22Rv1 (cell line): ENCODE data around the gene PREX1.

Experiments
- H3K27ac ChIP-seq: fragments of 450-650 bp; 2 replicates; pipeline ENCODE4 v1.5.1; 2017
- ZFX ChIP-seq: fragments of 450-650 bp; IDR thresholded peaks from 2 replicates; pipeline ENCODE4 v1.6.1; 2017; ENCODE audit warnings: antibody characterized with exemption, borderline replicate concordance
- TF ChIP-seq, protein P1 (sequence below): fragments of 450-650 bp; IDR thresholded peaks from 2 replicates; pipeline ENCODE4 v1.5.1; 2017; ENCODE audit warnings: mild to moderate bottlenecking

The PREX1 gene

DNA sequence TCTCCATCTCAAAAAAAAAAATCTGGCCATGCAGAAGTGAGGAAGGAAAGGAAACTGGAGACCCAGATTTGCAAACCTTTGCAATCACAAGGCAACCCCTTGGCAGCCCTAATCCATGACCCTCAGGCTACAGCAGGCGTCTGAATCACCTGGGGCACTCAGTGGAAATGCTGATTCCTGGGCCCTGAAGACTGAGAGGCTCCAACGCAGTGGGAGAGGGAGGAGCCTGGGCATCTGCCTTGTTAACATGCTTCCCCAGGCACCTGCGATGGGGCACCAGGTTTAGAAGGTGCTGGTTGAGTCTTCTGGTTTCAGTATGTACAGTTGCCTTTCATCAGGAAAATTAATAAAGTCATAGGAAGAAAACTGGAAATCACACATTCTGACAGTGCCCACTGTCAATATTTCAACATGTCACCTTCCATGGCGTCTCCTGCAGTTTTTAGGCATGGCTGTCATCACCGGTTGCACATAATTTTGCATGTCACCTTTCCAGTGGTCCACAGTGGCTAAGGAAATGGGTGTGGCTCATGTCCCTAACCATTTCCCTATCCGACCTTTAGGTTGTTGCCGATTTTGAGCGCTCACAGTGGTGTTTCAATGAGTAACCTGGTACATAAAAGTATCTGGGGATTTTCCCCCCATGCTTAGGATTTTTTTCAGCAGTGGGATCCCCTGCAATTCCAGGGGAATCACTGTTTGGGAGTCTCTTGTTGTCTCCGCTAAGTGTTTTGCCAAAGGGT, 56.9 kb downstream of the PREX1 start:
- no peak for TF ChIP-seq ZFX
- TF ChIP-seq, protein P1, sequence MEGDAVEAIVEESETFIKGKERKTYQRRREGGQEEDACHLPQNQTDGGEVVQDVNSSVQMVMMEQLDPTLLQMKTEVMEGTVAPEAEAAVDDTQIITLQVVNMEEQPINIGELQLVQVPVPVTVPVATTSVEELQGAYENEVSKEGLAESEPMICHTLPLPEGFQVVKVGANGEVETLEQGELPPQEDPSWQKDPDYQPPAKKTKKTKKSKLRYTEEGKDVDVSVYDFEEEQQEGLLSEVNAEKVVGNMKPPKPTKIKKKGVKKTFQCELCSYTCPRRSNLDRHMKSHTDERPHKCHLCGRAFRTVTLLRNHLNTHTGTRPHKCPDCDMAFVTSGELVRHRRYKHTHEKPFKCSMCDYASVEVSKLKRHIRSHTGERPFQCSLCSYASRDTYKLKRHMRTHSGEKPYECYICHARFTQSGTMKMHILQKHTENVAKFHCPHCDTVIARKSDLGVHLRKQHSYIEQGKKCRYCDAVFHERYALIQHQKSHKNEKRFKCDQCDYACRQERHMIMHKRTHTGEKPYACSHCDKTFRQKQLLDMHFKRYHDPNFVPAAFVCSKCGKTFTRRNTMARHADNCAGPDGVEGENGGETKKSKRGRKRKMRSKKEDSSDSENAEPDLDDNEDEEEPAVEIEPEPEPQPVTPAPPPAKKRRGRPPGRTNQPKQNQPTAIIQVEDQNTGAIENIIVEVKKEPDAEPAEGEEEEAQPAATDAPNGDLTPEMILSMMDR: no peak
- H3K27ac ChIP-seq: no peak overlapping the region

DNA sequence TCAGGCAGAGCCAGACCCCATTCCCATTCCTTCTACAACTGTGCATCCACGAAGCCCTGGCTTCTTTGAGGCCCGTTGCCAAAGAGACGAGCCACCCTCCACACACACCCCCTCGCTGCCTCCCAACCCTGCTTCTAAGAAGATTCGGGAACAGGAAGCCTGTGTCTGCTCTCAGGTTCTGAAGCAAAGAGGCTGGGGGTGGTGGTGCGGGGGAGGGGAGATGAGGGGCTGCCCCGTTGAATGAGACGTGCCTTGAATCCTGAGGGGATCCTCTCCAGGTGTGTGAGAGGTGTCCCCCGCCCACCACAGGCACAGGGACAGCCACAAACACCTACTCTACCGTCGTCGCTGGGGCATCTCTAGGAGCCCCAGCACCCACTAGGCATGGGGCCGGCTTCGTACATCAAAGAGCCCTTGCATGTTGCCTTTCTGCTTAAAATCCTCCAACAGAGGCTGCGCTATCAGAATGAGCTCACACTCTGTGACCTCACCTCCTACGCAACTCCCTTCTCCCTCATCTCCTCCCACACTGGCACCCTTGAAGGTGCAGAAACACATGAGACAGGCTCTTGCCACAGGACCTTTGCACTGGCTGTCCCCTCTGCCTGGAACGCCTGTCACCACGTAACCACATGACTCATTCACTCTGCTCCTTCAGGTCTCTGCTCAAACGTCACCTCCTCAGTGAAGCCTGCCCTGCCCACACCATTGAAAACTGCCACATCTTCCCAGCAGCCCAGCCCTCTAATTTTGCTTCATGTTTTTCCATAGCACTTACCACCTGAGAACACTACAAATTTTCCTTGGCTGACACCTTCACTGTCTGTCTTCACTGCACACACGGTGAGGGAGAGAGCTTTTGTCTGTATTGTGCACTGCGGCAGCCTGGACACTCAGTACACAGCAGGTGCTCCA, 58.5 kb downstream of the PREX1 start:
- H3K27ac ChIP-seq: no peak overlapping the region
- no peak for TF ChIP-seq ZFX
- TF ChIP-seq, protein P1: no peak

DNA sequence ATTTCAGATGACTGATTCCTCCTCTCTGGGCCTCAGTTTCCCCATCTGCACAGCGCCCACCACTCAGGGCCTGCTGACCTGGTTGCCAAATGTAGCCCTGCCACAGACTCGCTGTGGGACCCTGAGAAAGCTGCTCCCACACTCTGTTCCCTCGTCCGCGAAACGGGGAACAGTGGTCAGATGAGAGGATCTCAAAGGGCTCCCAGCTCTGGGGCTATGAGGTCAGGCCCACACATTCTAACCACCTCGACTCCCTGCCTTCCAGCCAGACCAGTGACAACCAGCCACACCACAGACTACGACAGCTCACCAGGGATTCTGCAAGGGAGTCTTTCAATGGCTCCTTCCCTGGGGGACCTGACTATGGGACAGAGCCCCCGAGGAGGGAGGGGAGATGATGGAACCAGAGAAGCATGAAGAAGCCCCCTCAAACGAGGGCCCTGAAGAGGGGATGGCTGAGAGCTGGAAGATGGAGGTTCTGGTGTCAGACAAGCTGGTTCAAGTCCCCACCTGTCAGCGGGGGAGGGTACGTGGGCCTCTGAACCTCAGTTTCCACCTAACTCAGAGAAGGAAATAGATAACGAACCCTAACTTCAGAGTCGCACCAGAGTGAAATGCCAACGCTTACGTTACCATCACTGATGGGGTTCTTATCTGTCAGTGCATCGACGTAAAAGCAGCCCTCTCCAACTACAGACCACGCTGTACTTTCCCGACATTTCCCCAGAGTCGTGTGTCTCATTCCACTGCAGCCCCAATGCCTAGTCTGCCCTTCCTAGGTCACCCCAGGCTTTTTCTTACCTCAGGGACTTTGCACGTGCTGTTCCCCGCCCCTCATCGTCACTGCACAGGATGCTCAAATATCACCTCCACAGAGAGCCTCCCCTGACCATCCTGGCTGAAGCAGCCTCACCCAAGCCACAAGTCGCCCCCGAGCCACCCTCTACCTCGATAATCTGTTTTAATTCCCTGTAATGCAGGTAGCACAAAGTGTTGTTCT, 60.5 kb downstream of the PREX1 start:
- TF ChIP-seq ZFX: no peak
- TF ChIP-seq, protein P1: no peak
- H3K27ac ChIP-seq: no peak overlapping the region

GRCh38 chr20:48766205-48766604, 61.6 kb downstream of the PREX1 start:
- TF ChIP-seq, protein P1: no peak

GRCh38 chr20:48765359-48765758, 62.4 kb downstream of the PREX1 start:
- no peak overlapping the region for H3K27ac ChIP-seq
- TF ChIP-seq, protein P1: no peak
- no peak for TF ChIP-seq ZFX

More at GRCh38 chr20:48766205-48766604, 61.6 kb downstream of the PREX1 start:
- H3K27ac ChIP-seq: no peak overlapping the region

GRCh38 chr20:48763216-48763914, 64.4 kb downstream of the PREX1 start:
- TF ChIP-seq, protein P1: no peak
- no peak for TF ChIP-seq ZFX
- H3K27ac ChIP-seq: no peak overlapping the region
